GM12878 (cell line): ENCODE measurements around the gene AKT3. TPM values are rescaled to one million over a fixed set of nuclear protein-coding genes. Genes with fewer than 3 reads are reported as not detected.

Source experiments
- ATAC-seq: fragments of 200-7000 bp; cut with Tn5 transposase; 3 replicates; pipeline ENCODE4 v1.9.1; 2020; ENCODE audit warnings: mild to moderate bottlenecking, moderate library complexity
- BruUV-seq: library from RNA; stranded (reverse); fragments of 400-500 nt; replicated peaks from 2 replicates; lab custom pipeline; 2021; lab: Mats Ljungman, UMichigan
- CTCF ChIA-PET: fragments of 300-600 bp; sonication (Branson Sonifier 250); formaldehyde crosslinking; extraction: SDS; loops from one replicate; lab custom pipeline; 2021; ENCODE audit warnings: inconsistent platforms; lab: Yijun Ruan, JAX
- POLR2A ChIA-PET: fragments of 350-600 bp; formaldehyde crosslinking; extraction: SDS; loops from one replicate; lab custom pipeline; 2021; ENCODE audit warnings: inconsistent platforms; lab: Charles Lee
- RAD21 ChIA-PET: fragments of 300-600 bp; sonication (Branson Sonifier 250); formaldehyde crosslinking; loops from one replicate; lab custom pipeline; 2023; ENCODE audit warnings: antibody characterized with exemption; ENCODE audit not compliant: unreplicated experiment; lab: Charles Lee
- SMC1A ChIA-PET: fragments of 300-600 bp; sonication (Branson Sonifier 250); formaldehyde crosslinking; loops from one replicate; lab custom pipeline; 2023; ENCODE audit not compliant: unreplicated experiment, uncharacterized antibody; lab: Charles Lee
- DNase-seq: peaks from one replicate; pipeline ENCODE4 v3.0.0-alpha.2; 2011; ENCODE audit warnings: low read depth, low spot score
- FAIRE-seq: peaks from 3 replicates; lab custom pipeline; 2011; peaks lifted over from hg19 to GRCh38; lab: Jason Lieb, UNC
- H2AFZ ChIP-seq: 2 replicates; pipeline ENCODE4 v1.6.0; 2011; ENCODE audit warnings: low read depth, low read length, control low read depth; ENCODE audit not compliant: control insufficient read depth
- H3K27ac ChIP-seq: 2 replicates; pipeline ENCODE4 v1.5.1; 2011; ENCODE audit warnings: control low read depth; ENCODE audit not compliant: control insufficient read depth, insufficient read depth
- H3K27me3 ChIP-seq, 2 experiments: replicated peaks in 1 of 2; 2 replicates each; pipeline versions ENCODE4 v1.6.0 to v1.6.1; 2011; ENCODE audit warnings: low read length in 1 of 2; ENCODE audit not compliant: control insufficient read depth in 2 of 2, insufficient read depth in 2 of 2
- H3K36me3 ChIP-seq, 2 experiments: 2 replicates each; pipeline ENCODE4 v1.5.1; 2011; ENCODE audit warnings: low read length in 1 of 2; ENCODE audit not compliant: control insufficient read depth in 2 of 2, insufficient read depth in 2 of 2
- H3K4me1 ChIP-seq: 2 replicates; pipeline ENCODE4 v1.6.1; 2011; ENCODE audit warnings: mild to moderate bottlenecking, low read length, moderate library complexity, mixed read lengths; ENCODE audit not compliant: control insufficient read depth, insufficient read depth
- H3K4me2 ChIP-seq: 2 replicates; pipeline ENCODE4 v1.6.0; 2011; ENCODE audit warnings: control low read depth; ENCODE audit not compliant: control insufficient read depth, insufficient read depth
- H3K4me3 ChIP-seq: fragments of 200-600 bp; sonication (generic); 2 replicates; pipeline ENCODE4 v1.5.1; 2016
- H3K79me2 ChIP-seq: 2 replicates; pipeline ENCODE4 v1.6.0; 2011; ENCODE audit warnings: low read length; ENCODE audit not compliant: control insufficient read depth, insufficient read depth
- H3K9ac ChIP-seq: 2 replicates; pipeline ENCODE4 v1.8.0; 2011; ENCODE audit warnings: low read length, control low read depth, mixed read lengths; ENCODE audit not compliant: control insufficient read depth, insufficient read depth
- H3K9me3 ChIP-seq: replicated peaks from 3 replicates; pipeline ENCODE4 v1.5.1; 2011; ENCODE audit warnings: mild to moderate bottlenecking, low read length; ENCODE audit not compliant: control insufficient read depth, insufficient read depth
- H4K20me1 ChIP-seq: 2 replicates; pipeline ENCODE4 v1.6.0; 2011; ENCODE audit not compliant: control insufficient read depth, insufficient read depth
- BCL11A ChIP-seq: IDR thresholded peaks from 2 replicates; pipeline ENCODE4 v1.6.1; 2011; ENCODE audit warnings: low read depth, low read length
- DPF2 ChIP-seq: fragments of 450-650 bp; IDR thresholded peaks from 2 replicates; pipeline ENCODE4 v1.6.1; 2017; ENCODE audit warnings: mild to moderate bottlenecking
- MEF2A ChIP-seq: IDR thresholded peaks from 2 replicates; pipeline ENCODE4 v1.6.1; 2011; ENCODE audit warnings: low read depth, mild to moderate bottlenecking, low read length, moderate library complexity; ENCODE audit not compliant: insufficient read depth
- NR2C2 ChIP-seq: IDR thresholded peaks from 2 replicates; pipeline ENCODE4 v1.6.1; 2011; ENCODE audit warnings: borderline replicate concordance, low read depth; ENCODE audit not compliant: control insufficient read depth, insufficient read length
- RUNX3 ChIP-seq: IDR thresholded peaks from 2 replicates; pipeline ENCODE4 v1.6.1; 2012; ENCODE audit warnings: low read length, inconsistent platforms
- SIX5 ChIP-seq: IDR thresholded peaks from 2 replicates; pipeline ENCODE4 v1.6.1; 2011; ENCODE audit warnings: mild to moderate bottlenecking, low read depth, low read length, moderate library complexity; ENCODE audit not compliant: severe bottlenecking
- SMARCA5 ChIP-seq: fragments of 450-650 bp; IDR thresholded peaks from 2 replicates; pipeline ENCODE4 v1.6.1; 2017; ENCODE audit warnings: mild to moderate bottlenecking
- SRF ChIP-seq, 2 experiments: IDR thresholded peaks; 2 replicates each; pipeline ENCODE4 v1.6.1; 2011; ENCODE audit warnings: low read depth in 2 of 2, low read length in 2 of 2, mild to moderate bottlenecking in 1 of 2, moderate library complexity in 1 of 2
- TARDBP ChIP-seq: IDR thresholded peaks from 2 replicates; pipeline ENCODE4 v1.6.1; 2016; ENCODE audit warnings: borderline replicate concordance
- YY1 ChIP-seq: IDR thresholded peaks from 2 replicates; pipeline ENCODE4 v1.6.1; 2011; ENCODE audit warnings: low read depth, mild to moderate bottlenecking, low read length
- WGBS: methylation state at CpG from one replicate; pipeline ENCODE4 v1.1.6; 2016; ENCODE audit warnings: low lambda C conversion rate; ENCODE audit not compliant: insufficient replicate concordance, insufficient coverage; ENCODE audit errors: missing lambda C conversion rate; 5-methylcytosine and 5-hydroxymethylcytosine counted together
- in situ Hi-C: fragments of 300-500 bp; cut with MboI; formaldehyde crosslinking; loops from 9 replicates; pipeline ENCODE4 v1.14.3; 2018; ENCODE audit warnings: mixed read lengths
- intact Hi-C: fragments of 100-400 bp; cut with micrococcal nuclease; formaldehyde crosslinking; loops from one replicate; pipeline ENCODE4 v1.14.2; 2022; ENCODE audit not compliant: unreplicated experiment
- polyA plus RNA-seq, 11 experiments: library from polyadenylated mRNA; depleted of rRNA in 4 of 11; unstranded in 6 of 11; stranded (reverse) in 5 of 11; fragments of >200 nt; fragmentation: Nextera tagmentation in 4 of 11; fragmentation: Illumina TruSeq in 1 of 11; extraction: Ambion mirVana in 4 of 11; extraction: Trizol in 1 of 11; gene quantifications; 1 replicate in 1 of 11; 2 replicates in 10 of 11; pipeline versions ENCODE4 v1.2.1 to v1.2.3, GENCODE V29; 2011 to 2016; ENCODE audit warnings: inconsistent platforms in 2 of 11, missing spikeins in 2 of 11, low read depth in 1 of 11
- total RNA-seq, 4 experiments: library from RNA; depleted of rRNA in 3 of 4; stranded (reverse); fragments of >200 nt in 3 of 4; fragmentation: Illumina TruSeq in 1 of 4; extraction: Trizol in 1 of 4; gene quantifications; 2 replicates each; pipeline versions ENCODE4 v1.2.1 to v1.2.3, GENCODE V29; 2013 to 2021
- TF ChIP-seq, protein P1 (sequence below): fragments of 450-650 bp; IDR thresholded peaks from 2 replicates; pipeline ENCODE4 v1.6.1; 2017; ENCODE audit warnings: low read depth, mild to moderate bottlenecking, moderate library complexity
- TF ChIP-seq, protein P2 (sequence below): fragments of 450-650 bp; formaldehyde crosslinking; IDR thresholded peaks from 2 replicates; pipeline ENCODE4 v1.4.0; 2022; ENCODE audit warnings: mild to moderate bottlenecking, moderate library complexity

The AKT3 gene
- total and polyA plus RNA-seq, 10 of the 15 experiments (the other 5 are each of a cell fraction or from before 2014, with no cell fraction given): 0.03 to 0.56 (median 0.19) TPM

DNA sequence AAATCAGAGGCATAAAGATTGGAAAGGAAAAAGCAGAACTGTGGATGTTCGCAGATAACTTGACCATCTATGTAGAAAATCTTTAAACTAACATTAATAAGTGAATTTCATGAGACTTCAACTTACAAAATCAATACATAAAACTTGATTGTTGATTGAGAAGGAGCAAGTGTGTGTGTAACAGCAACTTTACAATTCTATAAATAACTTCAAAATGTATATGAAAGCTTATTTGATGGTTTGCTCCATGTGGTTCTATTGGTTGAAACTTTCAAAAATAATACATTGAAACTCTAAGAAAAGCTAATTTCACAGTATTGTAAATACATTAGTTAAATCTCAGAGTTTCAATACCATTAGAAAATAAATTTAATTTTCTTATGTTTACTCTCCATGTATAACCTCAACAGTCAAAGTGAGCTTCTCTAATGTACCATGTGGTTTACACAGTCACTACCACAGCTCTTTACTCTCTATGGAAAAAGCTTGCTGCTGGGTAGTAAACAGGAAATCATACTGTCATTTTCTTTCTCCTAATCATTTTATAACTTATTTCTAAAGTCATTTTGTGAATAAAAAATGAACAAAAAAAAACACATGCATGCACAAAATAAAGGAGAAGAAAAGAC, 12.0 kb downstream of the AKT3 start:
- Histone ChIP-seq H3K9me3 (no peaks in the 10 kb centered on the region), H3K27ac (no peak overlapping the region), H3K4me1 (no peaks in the 10 kb centered on the region), H3K27me3 (no peaks in the 10 kb centered on the region), H3K36me3 (no peaks in the 10 kb centered on the region), H2AFZ (no peak overlapping the region), H3K4me2 (no peak overlapping the region), H3K9ac (no peak overlapping the region), H4K20me1 (no peaks in the 10 kb centered on the region), H3K4me3 (no peak overlapping the region), H3K79me2 (no peaks in the 10 kb centered on the region)
- ChIA-PET CTCF (no interaction called here), RAD21 (no interaction called here), POLR2A (no interaction called here), SMC1A (interaction anchor here (1.1 to 1.3 kb wide), 2 partner anchors 17 to 111 kb away, joined by 3 to 4 read pairs; no protein-coding TSS in a partner anchor)
- in situ Hi-C loops: no loop called here
- no peak for DNase-seq
- no TSS peak for BruUV-seq
- peak; percentile 66 for TF ChIP-seq RUNX3
- TF ChIP-seq SRF (IDR thresholded peaks at IDR 0.05; ENCODE audit: low read depth in 2 of 2, low read length in 2 of 2): no peak
- no peak for TF ChIP-seq YY1
- 0 out of 2 replicates have a peak, but pooled peaks have one; percentile 21 for TF ChIP-seq MEF2A
- intact Hi-C loops: no loop called here
- WGBS: 100% methylated on average over 1 of the region's 1 CpG
- FAIRE-seq: no peak
- ATAC-seq: no peak

DNA sequence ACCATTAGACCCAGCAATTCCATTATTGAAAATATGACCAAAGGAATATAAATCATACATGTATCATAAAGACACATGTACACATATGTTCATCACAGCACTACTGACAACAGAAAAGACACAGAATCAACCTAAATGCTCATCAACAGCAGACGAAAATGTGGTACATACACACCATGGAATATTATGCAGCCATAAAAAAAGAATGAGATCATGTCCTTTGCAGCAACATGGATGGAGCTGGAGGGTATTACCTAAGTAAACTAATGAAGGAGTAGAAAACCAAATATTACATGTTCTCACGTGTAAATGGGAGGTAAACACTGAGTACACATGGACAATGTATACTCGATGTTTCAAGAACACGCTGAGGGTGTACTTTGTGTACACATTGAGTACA, 15.9 kb downstream of the AKT3 start:
- DNase-seq (no peak), FAIRE-seq (no peak), ATAC-seq (no peak)
- no peaks in the 10 kb centered on the region for H3K9me3 ChIP-seq
- H3K27ac ChIP-seq: no peak overlapping the region
- RAD21 ChIA-PET: no interaction called here
- SMC1A ChIA-PET: no interaction called here
- no peaks in the 10 kb centered on the region for H3K36me3 ChIP-seq
- CTCF ChIA-PET: no interaction called here
- H3K4me2 ChIP-seq: no peak overlapping the region
- H2AFZ ChIP-seq: no peak overlapping the region
- H3K4me1 ChIP-seq: no peaks in the 10 kb centered on the region
- no TSS peak for BruUV-seq
- 88% methylated on average over 4 of the region's 4 CpGs for WGBS
- intact Hi-C loops: no loop called here
- no peaks in the 10 kb centered on the region for H3K27me3 ChIP-seq
- no peak overlapping the region for H3K4me3 ChIP-seq
- in situ Hi-C loops: no loop called here
- no peak overlapping the region for H3K9ac ChIP-seq
- POLR2A ChIA-PET: no interaction called here
- H3K79me2 ChIP-seq: no peaks in the 10 kb centered on the region
- no peaks in the 10 kb centered on the region for H4K20me1 ChIP-seq
- TF ChIP-seq SMARCA5 (no peak), BCL11A (no peak), DPF2 (no peak), NR2C2 (no peak), TARDBP (no peak), SIX5 (no peak)
- TF ChIP-seq, protein P1, sequence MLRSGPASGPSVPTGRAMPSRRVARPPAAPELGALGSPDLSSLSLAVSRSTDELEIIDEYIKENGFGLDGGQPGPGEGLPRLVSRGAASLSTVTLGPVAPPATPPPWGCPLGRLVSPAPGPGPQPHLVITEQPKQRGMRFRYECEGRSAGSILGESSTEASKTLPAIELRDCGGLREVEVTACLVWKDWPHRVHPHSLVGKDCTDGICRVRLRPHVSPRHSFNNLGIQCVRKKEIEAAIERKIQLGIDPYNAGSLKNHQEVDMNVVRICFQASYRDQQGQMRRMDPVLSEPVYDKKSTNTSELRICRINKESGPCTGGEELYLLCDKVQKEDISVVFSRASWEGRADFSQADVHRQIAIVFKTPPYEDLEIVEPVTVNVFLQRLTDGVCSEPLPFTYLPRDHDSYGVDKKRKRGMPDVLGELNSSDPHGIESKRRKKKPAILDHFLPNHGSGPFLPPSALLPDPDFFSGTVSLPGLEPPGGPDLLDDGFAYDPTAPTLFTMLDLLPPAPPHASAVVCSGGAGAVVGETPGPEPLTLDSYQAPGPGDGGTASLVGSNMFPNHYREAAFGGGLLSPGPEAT: no peak
- TF ChIP-seq, protein P2, sequence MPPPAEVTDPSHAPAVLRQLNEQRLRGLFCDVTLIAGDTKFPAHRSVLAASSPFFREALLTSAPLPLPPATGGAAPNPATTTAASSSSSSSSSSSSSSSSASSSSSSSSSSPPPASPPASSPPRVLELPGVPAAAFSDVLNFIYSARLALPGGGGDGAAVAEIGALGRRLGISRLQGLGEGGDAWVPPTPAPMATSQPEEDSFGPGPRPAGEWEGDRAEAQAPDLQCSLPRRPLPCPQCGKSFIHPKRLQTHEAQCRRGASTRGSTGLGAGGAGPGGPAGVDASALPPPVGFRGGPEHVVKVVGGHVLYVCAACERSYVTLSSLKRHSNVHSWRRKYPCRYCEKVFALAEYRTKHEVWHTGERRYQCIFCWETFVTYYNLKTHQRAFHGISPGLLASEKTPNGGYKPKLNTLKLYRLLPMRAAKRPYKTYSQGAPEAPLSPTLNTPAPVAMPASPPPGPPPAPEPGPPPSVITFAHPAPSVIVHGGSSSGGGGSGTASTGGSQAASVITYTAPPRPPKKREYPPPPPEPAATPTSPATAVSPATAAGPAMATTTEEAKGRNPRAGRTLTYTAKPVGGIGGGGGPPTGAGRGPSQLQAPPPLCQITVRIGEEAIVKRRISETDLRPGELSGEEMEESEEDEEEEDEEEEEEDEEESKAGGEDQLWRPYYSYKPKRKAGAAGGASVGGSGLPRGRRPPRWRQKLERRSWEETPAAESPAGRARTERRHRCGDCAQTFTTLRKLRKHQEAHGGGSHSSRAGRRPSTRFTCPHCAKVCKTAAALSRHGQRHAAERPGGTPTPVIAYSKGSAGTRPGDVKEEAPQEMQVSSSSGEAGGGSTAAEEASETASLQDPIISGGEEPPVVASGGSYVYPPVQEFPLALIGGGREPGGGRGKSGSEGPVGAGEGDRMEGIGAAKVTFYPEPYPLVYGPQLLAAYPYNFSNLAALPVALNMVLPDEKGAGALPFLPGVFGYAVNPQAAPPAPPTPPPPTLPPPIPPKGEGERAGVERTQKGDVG: no peak
